A549 (cell line): ENCODE measurements around the gene SH2D4B.

Experiments used
- CHD4 ChIP-seq: fragments of 200-600 bp; sonication (generic); IDR thresholded peaks from 2 replicates; pipeline ENCODE4 v1.6.1; 2016; ENCODE audit warnings: antibody characterized with exemption, mild to moderate bottlenecking, borderline replicate concordance
- CTCF ChIP-seq: fragments of >200 bp; sonication (Bioruptor Twin); formaldehyde crosslinking; IDR thresholded peaks from 3 replicates; pipeline ENCODE4 v1.5.1; 2016
- EHF ChIP-seq: fragments of 250-450 bp; sonication (Bioruptor Pico); IDR thresholded peaks from 2 replicates; pipeline ENCODE4 v1.5.0; 2020; ENCODE audit warnings: mild to moderate bottlenecking
- JUNB ChIP-seq: fragments of >200 bp; sonication (Bioruptor Twin); formaldehyde crosslinking; IDR thresholded peaks from 2 replicates; pipeline ENCODE4 v1.6.1; 2016
- KDM1A ChIP-seq: fragments of 200-600 bp; sonication (generic); IDR thresholded peaks from 2 replicates; pipeline ENCODE4 v1.6.1; 2016; ENCODE audit warnings: low read depth, mild to moderate bottlenecking
- MAX ChIP-seq: IDR thresholded peaks from 2 replicates; pipeline ENCODE4 v1.6.1; 2012
- PBX3 ChIP-seq: IDR thresholded peaks from 2 replicates; pipeline ENCODE4 v1.6.1; 2012
- PHF8 ChIP-seq: fragments of 200-600 bp; sonication (generic); IDR thresholded peaks from 2 replicates; pipeline ENCODE4 v1.6.1; 2016; ENCODE audit warnings: low read depth, mild to moderate bottlenecking, antibody characterized with exemption, moderate library complexity, borderline replicate concordance
- POLR2A ChIP-seq: IDR thresholded peaks from 2 replicates; pipeline ENCODE4 v1.6.1; 2012; ENCODE audit warnings: mild to moderate bottlenecking, low read length
- RAD21 ChIP-seq, 2 experiments: fragments of >200 bp in 1 of 2; sonication (Bioruptor Twin) in 1 of 2; formaldehyde crosslinking in 1 of 2; IDR thresholded peaks in 1 of 2; conservative IDR thresholded peaks in 1 of 2; 2 replicates in 1 of 2; 3 replicates in 1 of 2; pipeline ENCODE4 v1.6.1; 2012 to 2018; ENCODE audit warnings: inconsistent platforms in 1 of 2
- RNF2 ChIP-seq: fragments of 200-600 bp; sonication (generic); IDR thresholded peaks from 2 replicates; pipeline ENCODE4 v1.6.1; 2016; ENCODE audit warnings: low read depth, mild to moderate bottlenecking, antibody characterized with exemption, moderate library complexity, borderline replicate concordance

- TF ChIP-seq PHF8, result no peak
- no peak for TF ChIP-seq CTCF
- no peak for TF ChIP-seq RNF2
- TF ChIP-seq JUNB, result no peak
- no peak for TF ChIP-seq KDM1A
- TF ChIP-seq POLR2A, result no peak
- TF ChIP-seq CHD4, result no peak
- TF ChIP-seq EHF (CRISPR knock-in tag), result no peak
- TF ChIP-seq MAX, result no peak
- no peak for TF ChIP-seq RAD21 (conservative IDR thresholded peaks at IDR 0.05 in 1 of 2, IDR thresholded peaks at IDR 0.05 in 1 of 2)
- no peak for TF ChIP-seq PBX3
Measured at GRCh38 chr10:80553436-80553835, 15.7 kb downstream of the SH2D4B start.
